GM12875 (cell line): Measurements from ENCODE around the gene TRIM2.

Experiments
- H3K4me3 ChIP-seq: one replicate; pipeline ENCODE4 v1.5.1; 2011; ENCODE audit warnings: low read depth, low read length, control low read depth
- CTCF ChIP-seq: IDR thresholded peaks from 2 replicates; pipeline ENCODE4 v1.5.1; 2011; ENCODE audit warnings: low read depth, mild to moderate bottlenecking, control low read depth, inconsistent platforms, low read length, moderate library complexity, borderline replicate concordance; ENCODE audit not compliant: insufficient read depth

TRIM2 gene

GRCh38 chr4:153177841-153178240 lies 26.4 kb upstream of the TRIM2 start:
- no peak overlapping the region for H3K4me3 ChIP-seq
- no peak for TF ChIP-seq CTCF

DNA sequence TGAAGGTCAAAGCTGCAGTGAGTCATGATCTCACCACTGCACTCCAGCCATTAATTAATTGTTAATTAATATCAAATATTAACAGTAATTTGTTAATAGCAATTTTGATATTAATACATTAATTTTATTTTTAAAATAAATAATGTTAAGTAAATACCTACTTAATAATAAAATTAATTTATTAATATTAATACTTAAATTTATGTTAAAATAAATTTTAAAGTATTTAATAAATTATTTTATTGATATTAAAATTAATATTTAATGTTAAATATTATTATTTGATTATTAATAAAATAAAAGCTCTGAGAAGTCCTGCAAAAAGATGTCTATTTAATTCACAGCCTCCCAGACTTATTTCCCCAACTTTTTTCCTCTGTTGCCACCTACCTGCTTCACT lies 25.1 kb upstream of the TRIM2 start:
- no peak for TF ChIP-seq CTCF
- H3K4me3 ChIP-seq: no peak overlapping the region

- no peak overlapping the region for H3K4me3 ChIP-seq
- no peak for TF ChIP-seq CTCF
Observed at GRCh38 chr4:153181293-153181692, 22.9 kb upstream of the TRIM2 start.

- no peak for TF ChIP-seq CTCF
- H3K4me3 ChIP-seq: no peak overlapping the region
Observed at GRCh38 chr4:153181700-153182099, 22.5 kb upstream of the TRIM2 start.

DNA sequence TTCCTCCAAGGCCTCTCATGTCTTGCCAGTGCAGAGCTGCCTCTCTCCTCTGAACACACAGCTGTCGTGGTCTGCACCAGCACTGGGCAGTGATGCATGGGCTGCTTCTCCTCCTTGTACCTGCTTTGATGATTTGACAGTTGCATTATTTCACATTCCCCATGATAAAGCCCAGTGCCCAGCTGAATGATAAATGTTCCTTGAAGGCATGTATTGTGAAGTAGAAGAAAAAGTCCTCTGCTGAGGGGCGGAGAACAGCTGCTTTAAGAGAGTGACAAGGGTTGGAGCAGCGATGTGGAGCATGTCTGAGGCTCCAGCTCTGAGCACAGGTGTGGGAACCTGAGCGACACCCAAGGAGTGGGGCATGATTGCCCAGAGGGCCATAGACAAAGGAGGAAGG lies 21.1 kb upstream of the TRIM2 start:
- TF ChIP-seq CTCF: no peak
- H3K4me3 ChIP-seq: no peak overlapping the region

GRCh38 chr4:153185331-153185852 lies 18.9 kb upstream of the TRIM2 start:
- TF ChIP-seq CTCF: no peak
- H3K4me3 ChIP-seq: no peak overlapping the region

GRCh38 chr4:153186046-153186728 lies 18.1 kb upstream of the TRIM2 start:
- no peak for TF ChIP-seq CTCF

More at GRCh38 chr4:153186046-153186728, 18.1 kb upstream of the TRIM2 start:
- H3K4me3 ChIP-seq: no peak overlapping the region
